Activated T-helper 9 cell treated with anti-CD3 and anti-CD28 coated beads, Interleukin-2, amount 50 U/mL, for 16 hours (primary cell): Measurements from ENCODE around the gene AGPAT2.

ENCODE experiments used
- DNase-seq: peaks from one replicate; pipeline ENCODE4 v3.0.0-alpha.2; 2020; ENCODE audit warnings: low read depth

Gene AGPAT2

GRCh38 chr9:136673088-136673974 is 13.9 kb downstream of the AGPAT2 start:
- no peak for DNase-seq

GRCh38 chr9:136672431-136673087 is 14.7 kb downstream of the AGPAT2 start:
- no peak for DNase-seq

GRCh38 chr9:136671646-136672430 is 15.4 kb downstream of the AGPAT2 start:
- no peak for DNase-seq

GRCh38 chr9:136671254-136671614 is 16.0 kb downstream of the AGPAT2 start:
- no peak for DNase-seq

- no peak for DNase-seq
Measured at GRCh38 chr9:136670576-136671253, 16.5 kb downstream of the AGPAT2 start.

GRCh38 chr9:136669791-136670464 is 17.3 kb downstream of the AGPAT2 start:
- no peak for DNase-seq

GRCh38 chr9:136668983-136669790 is 18.1 kb downstream of the AGPAT2 start:
- no peak for DNase-seq

- DNase-seq: no peak
Measured at GRCh38 chr9:136667940-136668760, 19.1 kb downstream of the AGPAT2 start.

GRCh38 chr9:136667214-136667939 is 19.9 kb downstream of the AGPAT2 start:
- DNase-seq: no peak

- DNase-seq: no peak
Measured at GRCh38 chr9:136666372-136667213, 20.7 kb downstream of the AGPAT2 start.

- no peak for DNase-seq
Measured at GRCh38 chr9:136665704-136666371, 21.4 kb downstream of the AGPAT2 start.

- DNase-seq: no peak
Measured at GRCh38 chr9:136665111-136665703, 22.1 kb downstream of the AGPAT2 start.

- no peak for DNase-seq
Measured at GRCh38 chr9:136664000-136664915, 23.0 kb downstream of the AGPAT2 start.

- DNase-seq: no peak
Measured at GRCh38 chr9:136662656-136663581, 24.3 kb downstream of the AGPAT2 start, which contains the start of gene EGFL7. EGFL7 (plus strand) TSS chr9:136662916; CDS start chr9:136668283, 5,367 bp downstream.

- DNase-seq: no peak
Measured at GRCh38 chr9:136662326-136662655, 25.0 kb downstream of the AGPAT2 start.
